Gastroesophageal sphincter (tissue), 3 donors: ENCODE results near the gene ENC1.

Source experiments
- CTCF ChIP-seq, 4 experiments: fragments of 200-600 bp in 2 of 4; fragments of 450-650 bp in 2 of 4; sonication (generic) in 1 of 4; IDR thresholded peaks; one replicate each; pipeline ENCODE4 v1.5.1; 2017 to 2019; ENCODE audit warnings: antibody characterized with exemption in 4 of 4, mild to moderate bottlenecking in 2 of 4, moderate library complexity in 2 of 4
- POLR2A ChIP-seq, 2 donors: fragments of 450-650 bp; IDR thresholded peaks; one replicate each; pipeline ENCODE4 v1.6.1; 2017; ENCODE audit warnings: antibody characterized with exemption in 2 of 2, mild to moderate bottlenecking in 2 of 2, moderate library complexity in 1 of 2

GRCh38 chr5:74651710-74652109 is 11.2 kb upstream of the ENC1 start:
- TF ChIP-seq POLR2A (IDR thresholded peaks at IDR 0.05) (no peak), CTCF (IDR thresholded peaks at IDR 0.05) (no peak)
